ENCODE results near the gene PAK5.

Gene PAK5

GRCh38 chr20:9689041-9689440 lies 149.8 kb downstream of the PAK5 start:
- TF ChIP-seq POLR2AphosphoS5 (IDR thresholded peaks at IDR 0.05; ENCODE audit: low read depth, low read length) = no peak
- TF ChIP-seq REST (IDR thresholded peaks at IDR 0.05; ENCODE audit: insufficient read depth in 1 of 2, low read depth in 2 of 2, low read length in 2 of 2) = no peak
- TF ChIP-seq SIN3A (IDR thresholded peaks at IDR 0.05; ENCODE audit: borderline replicate concordance, insufficient read depth, low read length) = no peak
- TF ChIP-seq TAF1 (IDR thresholded peaks at IDR 0.05; ENCODE audit: borderline replicate concordance, insufficient read depth, low read length) = no peak
- no peak for TF ChIP-seq FOXP2 (optimal IDR thresholded peaks at IDR 0.05; ENCODE audit: borderline replicate concordance, extremely low read depth, extremely low read length, insufficient read depth)

GRCh38 chr20:9686866-9687265 lies 152.0 kb downstream of the PAK5 start:
- TF ChIP-seq SIN3A (IDR thresholded peaks at IDR 0.05; ENCODE audit: borderline replicate concordance, insufficient read depth, low read length) = no peak
- TF ChIP-seq REST (IDR thresholded peaks at IDR 0.05; ENCODE audit: insufficient read depth in 1 of 2, low read depth in 2 of 2, low read length in 2 of 2) = no peak

GRCh38 chr20:9686455-9686854 lies 152.4 kb downstream of the PAK5 start:
- TF ChIP-seq FOXP2 (optimal IDR thresholded peaks at IDR 0.05; ENCODE audit: borderline replicate concordance, extremely low read depth, extremely low read length, insufficient read depth) (no peak), TAF1 (IDR thresholded peaks at IDR 0.05; ENCODE audit: borderline replicate concordance, insufficient read depth, low read length) (no peak), SIN3A (IDR thresholded peaks at IDR 0.05; ENCODE audit: borderline replicate concordance, insufficient read depth, low read length) (no peak), POLR2AphosphoS5 (IDR thresholded peaks at IDR 0.05; ENCODE audit: low read depth, low read length) (no peak), REST (IDR thresholded peaks at IDR 0.05; ENCODE audit: insufficient read depth in 1 of 2, low read depth in 2 of 2, low read length in 2 of 2) (no peak)

GRCh38 chr20:9686001-9686400 lies 152.9 kb downstream of the PAK5 start:
- TF ChIP-seq REST (IDR thresholded peaks at IDR 0.05; ENCODE audit: insufficient read depth in 1 of 2, low read depth in 2 of 2, low read length in 2 of 2) = no peak
- no peak for TF ChIP-seq FOXP2 (optimal IDR thresholded peaks at IDR 0.05; ENCODE audit: borderline replicate concordance, extremely low read depth, extremely low read length, insufficient read depth)
- no peak for TF ChIP-seq TAF1 (IDR thresholded peaks at IDR 0.05; ENCODE audit: borderline replicate concordance, insufficient read depth, low read length)
- no peak for TF ChIP-seq SIN3A (IDR thresholded peaks at IDR 0.05; ENCODE audit: borderline replicate concordance, insufficient read depth, low read length)
- TF ChIP-seq POLR2AphosphoS5 (IDR thresholded peaks at IDR 0.05; ENCODE audit: low read depth, low read length) = no peak

- TF ChIP-seq REST (IDR thresholded peaks at IDR 0.05; ENCODE audit: insufficient read depth in 1 of 2, low read depth in 2 of 2, low read length in 2 of 2) (no peak), POLR2AphosphoS5 (IDR thresholded peaks at IDR 0.05; ENCODE audit: low read depth, low read length) (no peak), FOXP2 (optimal IDR thresholded peaks at IDR 0.05; ENCODE audit: borderline replicate concordance, extremely low read depth, extremely low read length, insufficient read depth) (no peak), SIN3A (IDR thresholded peaks at IDR 0.05; ENCODE audit: borderline replicate concordance, insufficient read depth, low read length) (no peak), TAF1 (IDR thresholded peaks at IDR 0.05; ENCODE audit: borderline replicate concordance, insufficient read depth, low read length) (no peak)
Measured at GRCh38 chr20:9685011-9685410, 153.9 kb downstream of the PAK5 start.

All from PFSK-1 (cell line).